ENCODE measurements around the gene C3orf20. TPM values are rescaled to one million over a fixed set of nuclear protein-coding genes. Genes with fewer than 3 reads are reported as not detected.

C3orf20 gene
- total RNA-seq, 1 donor from 2014 or later = not detected

- DNase-seq = no peak
- H3K27me3 Mint-ChIP-seq (ENCODE audit: unreplicated experiment) = no peaks in the 10 kb centered on the region
- H3K36me3 Mint-ChIP-seq (ENCODE audit: unreplicated experiment) = no peaks in the 10 kb centered on the region
- no peaks in the 10 kb centered on the region for H3K9me3 Mint-ChIP-seq (ENCODE audit: unreplicated experiment)
- H3K4me1 Mint-ChIP-seq (ENCODE audit: low read depth, unreplicated experiment) = no peaks in the 10 kb centered on the region
- TF ChIP-seq CTCF (IDR thresholded peaks at IDR 0.05; ENCODE audit: partially characterized antibody, unreplicated experiment) = no peak
- no peak overlapping the region for H3K4me3 Mint-ChIP-seq (ENCODE audit: unreplicated experiment)
- H3K27ac Mint-ChIP-seq (ENCODE audit: unreplicated experiment) = no peak overlapping the region
Measured at GRCh38 chr3:14799146-14799545, 124.2 kb downstream of the C3orf20 start.

DNA sequence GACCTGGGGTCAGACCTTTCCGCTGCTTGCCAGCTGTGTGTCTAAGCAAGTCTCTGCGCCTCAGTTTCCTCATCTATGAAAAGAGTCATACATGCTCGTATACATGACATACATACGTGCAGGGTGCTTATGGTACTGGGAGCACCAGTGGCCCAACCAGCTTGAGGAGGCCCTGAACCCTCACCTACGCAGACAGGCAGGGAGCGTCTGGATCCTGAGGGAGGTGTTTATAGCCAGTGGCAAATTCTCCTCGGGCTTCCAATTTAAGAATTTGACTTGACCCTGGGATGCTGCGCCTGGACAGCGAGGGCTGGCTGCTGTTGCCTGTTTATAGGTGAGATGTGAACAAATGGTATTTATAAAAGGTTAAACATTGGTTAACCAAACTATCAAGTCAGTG is 126.1 kb downstream of the C3orf20 start:
- Mint-ChIP-seq H3K36me3 (ENCODE audit: unreplicated experiment) (no peaks in the 10 kb centered on the region), H3K4me3 (ENCODE audit: unreplicated experiment) (no peak overlapping the region), H3K27me3 (ENCODE audit: unreplicated experiment) (no peaks in the 10 kb centered on the region), H3K4me1 (ENCODE audit: low read depth, unreplicated experiment) (no peaks in the 10 kb centered on the region), H3K9me3 (ENCODE audit: unreplicated experiment) (no peaks in the 10 kb centered on the region), H3K27ac (ENCODE audit: unreplicated experiment) (no peak overlapping the region)
- TF ChIP-seq CTCF (IDR thresholded peaks at IDR 0.05; ENCODE audit: partially characterized antibody, unreplicated experiment) = no peak
- peak; percentile 6 for DNase-seq

GRCh38 chr3:14801668-14802380 is 126.9 kb downstream of the C3orf20 start:
- Mint-ChIP-seq H3K36me3 (ENCODE audit: unreplicated experiment) (no peaks in the 10 kb centered on the region), H3K27me3 (ENCODE audit: unreplicated experiment) (peaks cover 1% of the 10 kb centered on the region), H3K9me3 (ENCODE audit: unreplicated experiment) (no peaks in the 10 kb centered on the region), H3K4me3 (ENCODE audit: unreplicated experiment) (no peak overlapping the region), H3K27ac (ENCODE audit: unreplicated experiment) (no peak overlapping the region), H3K4me1 (ENCODE audit: low read depth, unreplicated experiment) (no peaks in the 10 kb centered on the region)
- TF ChIP-seq CTCF (IDR thresholded peaks at IDR 0.05; ENCODE audit: partially characterized antibody, unreplicated experiment) = no peak
- peak; percentile 4 for DNase-seq

DNA sequence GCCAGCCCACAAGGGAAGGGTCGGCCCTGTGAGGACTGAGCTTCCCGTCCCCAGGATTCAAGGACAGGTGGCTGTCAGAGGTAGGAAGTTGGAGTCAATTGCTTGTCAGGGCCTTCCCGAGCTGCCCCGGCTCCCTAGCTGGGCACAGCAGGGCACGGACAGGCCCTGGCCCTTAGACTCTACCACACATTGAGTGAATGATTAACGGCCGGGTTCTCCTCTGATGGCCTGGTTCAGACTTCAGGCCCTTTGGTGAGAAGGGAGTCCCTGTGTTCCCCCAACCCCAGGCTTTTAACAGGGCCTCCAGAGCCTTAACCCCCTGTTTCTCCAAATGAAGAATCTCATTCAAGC is 127.4 kb downstream of the C3orf20 start:
- Mint-ChIP-seq H3K4me3 (ENCODE audit: unreplicated experiment) (no peak overlapping the region), H3K9me3 (ENCODE audit: unreplicated experiment) (no peaks in the 10 kb centered on the region), H3K4me1 (ENCODE audit: low read depth, unreplicated experiment) (no peaks in the 10 kb centered on the region), H3K36me3 (ENCODE audit: unreplicated experiment) (no peaks in the 10 kb centered on the region), H3K27me3 (ENCODE audit: unreplicated experiment) (peaks cover 2% of the 10 kb centered on the region), H3K27ac (ENCODE audit: unreplicated experiment) (no peak overlapping the region)
- no peak for TF ChIP-seq CTCF (IDR thresholded peaks at IDR 0.05; ENCODE audit: partially characterized antibody, unreplicated experiment)
- no peak for DNase-seq

- H3K36me3 Mint-ChIP-seq (ENCODE audit: unreplicated experiment) = no peaks in the 10 kb centered on the region
- H3K27me3 Mint-ChIP-seq (ENCODE audit: unreplicated experiment) = peaks cover 2% of the 10 kb centered on the region
Measured at GRCh38 chr3:14803101-14803980, 128.4 kb downstream of the C3orf20 start.

More at GRCh38 chr3:14803101-14803980, 128.4 kb downstream of the C3orf20 start:
- Mint-ChIP-seq H3K27ac (ENCODE audit: unreplicated experiment) (no peak overlapping the region), H3K4me1 (ENCODE audit: low read depth, unreplicated experiment) (no peaks in the 10 kb centered on the region), H3K4me3 (ENCODE audit: unreplicated experiment) (no peak overlapping the region), H3K9me3 (ENCODE audit: unreplicated experiment) (no peaks in the 10 kb centered on the region)
- DNase-seq = no peak
- TF ChIP-seq CTCF (IDR thresholded peaks at IDR 0.05; ENCODE audit: partially characterized antibody, unreplicated experiment) = no peak

All from glutamatergic neuron (in vitro differentiated cells).